ENCODE results near the gene THAP2.

The THAP2 gene
- 8.5 to 10.9 reads per million in 2 experiments for total RNA-seq

- DNase-seq (ENCODE audit: low read depth) = peak; percentile 89
Measured at GRCh38 chr12:71663561-71664410, at the start of gene THAP2, which contains the start of gene ZFC3H1. Gene THAP2 (plus strand): TSS chr12:71664301. CDS start chr12:71664510, 209 bp downstream. Gene ZFC3H1 (minus strand): TSS chr12:71663848. CDS start chr12:71663610, 238 bp downstream.

- DNase-seq (ENCODE audit: low read depth) = no peak
Measured at GRCh38 chr12:71621938-71622337, 42.2 kb upstream of the THAP2 start.

- no peak for DNase-seq (ENCODE audit: low read depth)
Measured at GRCh38 chr12:71625476-71625875, 38.6 kb upstream of the THAP2 start.

GRCh38 chr12:71626098-71626497, 38.0 kb upstream of the THAP2 start:
- no peak for DNase-seq (ENCODE audit: low read depth)

GRCh38 chr12:71626768-71627167, 37.3 kb upstream of the THAP2 start:
- no peak for DNase-seq (ENCODE audit: low read depth)

GRCh38 chr12:71627438-71628002, 36.6 kb upstream of the THAP2 start:
- DNase-seq (ENCODE audit: low read depth) = no peak

- DNase-seq (ENCODE audit: low read depth) = no peak
Measured at GRCh38 chr12:71636704-71637115, 27.4 kb upstream of the THAP2 start.

GRCh38 chr12:71638499-71638898, 25.6 kb upstream of the THAP2 start:
- DNase-seq (ENCODE audit: low read depth) = no peak

GRCh38 chr12:71639341-71639760, 24.8 kb upstream of the THAP2 start:
- no peak for DNase-seq (ENCODE audit: low read depth)

GRCh38 chr12:71640316-71640715, 23.8 kb upstream of the THAP2 start:
- DNase-seq (ENCODE audit: low read depth) = no peak

- DNase-seq (ENCODE audit: low read depth) = no peak
Measured at GRCh38 chr12:71641390-71641789, 22.7 kb upstream of the THAP2 start.

GRCh38 chr12:71642264-71642663, 21.8 kb upstream of the THAP2 start:
- no peak for DNase-seq (ENCODE audit: low read depth)

- DNase-seq (ENCODE audit: low read depth) = no peak
Measured at GRCh38 chr12:71645268-71645667, 18.8 kb upstream of the THAP2 start.

- DNase-seq (ENCODE audit: low read depth) = no peak
Measured at GRCh38 chr12:71646512-71646911, 17.6 kb upstream of the THAP2 start.

- DNase-seq (ENCODE audit: low read depth) = no peak
Measured at GRCh38 chr12:71648537-71648936, 15.6 kb upstream of the THAP2 start.

GRCh38 chr12:71649401-71649800, 14.7 kb upstream of the THAP2 start:
- no peak for DNase-seq (ENCODE audit: low read depth)

- no peak for DNase-seq (ENCODE audit: low read depth)
Measured at GRCh38 chr12:71652656-71653055, 11.4 kb upstream of the THAP2 start.

- no peak for DNase-seq (ENCODE audit: low read depth)
Measured at GRCh38 chr12:71653137-71653536, 11.0 kb upstream of the THAP2 start.

- DNase-seq (ENCODE audit: low read depth) = no peak
Measured at GRCh38 chr12:71654200-71654599, 9.9 kb upstream of the THAP2 start.

- no peak for DNase-seq (ENCODE audit: low read depth)
Measured at GRCh38 chr12:71655495-71655894, 8.6 kb upstream of the THAP2 start.

GRCh38 chr12:71655907-71656306, 8.2 kb upstream of the THAP2 start:
- no peak for DNase-seq (ENCODE audit: low read depth)

- no peak for DNase-seq (ENCODE audit: low read depth)
Measured at GRCh38 chr12:71656740-71657139, 7.4 kb upstream of the THAP2 start.

- no peak for DNase-seq (ENCODE audit: low read depth)
Measured at GRCh38 chr12:71661977-71662530, 2.0 kb upstream of the THAP2 start.

Measured in T follicular helper cell (primary cell).